Astrocyte of the spinal cord (primary cell): ENCODE data around the gene ZDHHC1.

Source experiments
- DNase-seq: peaks from one replicate; pipeline ENCODE4 v3.0.0; 2011; ENCODE audit warnings: low read depth, low spot score
- H3K4me3 ChIP-seq: 2 replicates; pipeline ENCODE4 v1.5.1; 2011; ENCODE audit warnings: low read depth, mild to moderate bottlenecking, low read length, moderate library complexity
- CTCF ChIP-seq: IDR thresholded peaks from 2 replicates; pipeline ENCODE4 v1.5.1; 2012; ENCODE audit warnings: low read depth, mild to moderate bottlenecking, low read length, inconsistent platforms
- in situ Hi-C: cut with HindIII; loops from 2 replicates; pipeline ENCODE4 v1.10.0; 2017; ENCODE audit warnings: low sequenced_read_pairs

Gene ZDHHC1

GRCh38 chr16:67413978-67414911 is 2.0 kb downstream of the ZDHHC1 start:
- no peak for TF ChIP-seq CTCF
- no peak overlapping the region for H3K4me3 ChIP-seq
- no peak for DNase-seq
- in situ Hi-C loops: no loop called here

GRCh38 chr16:67412294-67412693 is 4.0 kb downstream of the ZDHHC1 start:
- no peak for TF ChIP-seq CTCF
- H3K4me3 ChIP-seq: no peak overlapping the region
- in situ Hi-C loops: no loop called here
- DNase-seq: no peak

- DNase-seq: no peak
- no peak overlapping the region for H3K4me3 ChIP-seq
- in situ Hi-C loops: no loop called here
- no peak for TF ChIP-seq CTCF
Measured at GRCh38 chr16:67411339-67411738, 4.9 kb downstream of the ZDHHC1 start.

- TF ChIP-seq CTCF: no peak
- H3K4me3 ChIP-seq: no peak overlapping the region
- DNase-seq: no peak
- in situ Hi-C loops: no loop called here
Measured at GRCh38 chr16:67409631-67410030, 6.6 kb downstream of the ZDHHC1 start.

- in situ Hi-C loops: no loop called here
- no peak for DNase-seq
- peak; percentile 9 for TF ChIP-seq CTCF
- no peak overlapping the region for H3K4me3 ChIP-seq
Measured at GRCh38 chr16:67407788-67408452, 8.4 kb downstream of the ZDHHC1 start.

- no peak overlapping the region for H3K4me3 ChIP-seq
- in situ Hi-C loops: no loop called here
- no peak for TF ChIP-seq CTCF
- no peak for DNase-seq
Measured at GRCh38 chr16:67407176-67407787, 9.0 kb downstream of the ZDHHC1 start.
